GM18861 (cell line): ENCODE data around the gene CTNS.

Experiments
- ATAC-seq: cut with Tn5 transposase; IDR thresholded peaks from one replicate; pipeline ENCODE4 v1.9.1; 2021; ENCODE audit not compliant: unreplicated experiment

Gene CTNS

DNA sequence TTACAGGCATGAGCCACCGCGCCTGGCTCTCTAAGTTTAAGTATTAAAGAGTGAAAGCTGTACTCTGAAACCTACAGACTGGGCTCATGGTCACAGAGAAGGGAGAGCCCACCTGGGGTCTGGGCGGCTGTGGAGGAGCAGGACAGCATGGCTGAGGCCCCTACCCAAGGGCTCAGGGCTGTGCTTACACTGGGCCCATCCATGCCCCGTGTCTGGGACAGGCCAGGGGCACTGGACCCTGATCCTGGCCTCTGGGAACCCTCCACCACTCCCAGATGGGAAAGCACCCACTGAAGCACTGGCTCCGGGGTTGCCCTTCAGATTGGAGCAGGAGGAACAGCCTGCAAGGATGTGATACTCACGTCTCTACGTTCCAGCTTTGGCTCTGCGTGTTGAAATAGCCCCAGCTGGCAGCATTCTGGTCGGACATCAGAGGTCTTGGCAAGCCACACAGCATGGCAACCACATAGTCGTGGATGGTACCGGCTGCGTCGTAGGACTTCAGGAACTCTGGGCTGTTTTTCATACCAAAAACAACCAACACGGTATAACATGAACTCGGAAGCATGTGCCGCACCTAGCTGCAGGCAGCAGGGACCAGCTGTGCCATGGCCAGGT lies 13.5 kb upstream of the CTNS start:
- no peak for ATAC-seq

DNA sequence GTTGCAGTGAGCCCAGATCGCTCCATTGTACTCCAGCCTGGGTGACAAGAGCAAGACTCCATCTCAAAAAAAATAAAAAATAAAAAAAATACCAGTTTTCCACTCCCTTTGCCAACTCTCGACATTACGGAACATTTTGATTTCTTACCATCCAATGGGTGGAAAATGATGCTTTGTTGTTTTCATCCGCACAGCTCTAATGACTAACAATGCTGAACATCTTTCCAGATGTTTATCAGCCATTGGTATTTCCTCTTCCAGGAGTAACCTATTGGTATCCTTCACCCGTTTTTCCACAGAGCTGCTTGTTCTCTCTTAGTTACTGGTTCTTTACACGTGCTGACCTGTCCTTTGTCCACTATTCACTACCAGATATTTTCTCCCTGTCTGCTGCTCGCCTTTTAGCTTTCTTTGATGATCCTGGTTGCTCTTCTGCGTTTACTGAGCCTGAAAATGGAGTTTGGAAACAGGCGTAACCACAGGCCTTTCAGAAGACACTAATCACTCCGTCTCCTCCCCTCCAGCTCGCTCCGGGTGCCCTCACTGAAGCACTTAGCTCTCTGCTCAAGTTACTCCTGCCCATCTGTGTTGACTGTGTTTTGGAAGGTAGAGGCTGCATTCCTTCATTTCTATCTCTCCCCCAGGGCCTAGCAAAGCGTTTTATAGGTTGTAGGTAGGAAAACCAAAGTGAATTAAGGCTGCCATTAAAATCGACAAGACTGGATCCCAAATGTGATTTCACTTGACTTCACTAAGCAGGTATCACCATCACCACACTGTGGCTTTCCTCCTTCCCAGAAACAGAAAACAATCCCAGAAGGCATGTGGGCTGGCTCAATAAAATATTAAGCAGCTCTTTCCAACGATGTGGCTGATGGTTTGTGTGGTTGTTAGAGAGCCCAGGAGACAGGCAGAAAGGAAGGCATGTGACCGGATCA lies 9.5 kb upstream of the CTNS start:
- no peak for ATAC-seq

DNA sequence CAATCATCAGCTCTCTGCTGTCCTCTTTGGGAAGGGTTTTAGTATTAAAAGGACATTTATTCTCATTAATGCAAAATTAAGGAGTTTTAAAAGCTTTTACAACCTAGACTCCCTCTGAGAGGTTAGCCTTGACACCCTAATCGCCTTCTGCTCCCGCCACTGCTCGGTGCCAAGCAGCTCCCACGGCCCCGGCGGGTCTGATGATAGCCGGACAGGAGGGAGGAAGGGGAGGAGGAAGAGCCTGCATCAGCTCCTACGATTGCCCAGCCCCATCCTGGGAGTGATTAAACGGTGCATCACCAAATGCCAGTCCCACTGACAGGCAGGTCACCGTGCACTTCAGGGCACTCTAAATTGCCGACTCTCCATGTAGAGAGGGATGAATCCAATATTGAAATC lies 8.8 kb upstream of the CTNS start:
- no peak for ATAC-seq

- ATAC-seq: no peak
Observed at GRCh38 chr17:3630781-3631180, 5.8 kb upstream of the CTNS start.

GRCh38 chr17:3632287-3632686 lies 4.3 kb upstream of the CTNS start:
- no peak for ATAC-seq

DNA sequence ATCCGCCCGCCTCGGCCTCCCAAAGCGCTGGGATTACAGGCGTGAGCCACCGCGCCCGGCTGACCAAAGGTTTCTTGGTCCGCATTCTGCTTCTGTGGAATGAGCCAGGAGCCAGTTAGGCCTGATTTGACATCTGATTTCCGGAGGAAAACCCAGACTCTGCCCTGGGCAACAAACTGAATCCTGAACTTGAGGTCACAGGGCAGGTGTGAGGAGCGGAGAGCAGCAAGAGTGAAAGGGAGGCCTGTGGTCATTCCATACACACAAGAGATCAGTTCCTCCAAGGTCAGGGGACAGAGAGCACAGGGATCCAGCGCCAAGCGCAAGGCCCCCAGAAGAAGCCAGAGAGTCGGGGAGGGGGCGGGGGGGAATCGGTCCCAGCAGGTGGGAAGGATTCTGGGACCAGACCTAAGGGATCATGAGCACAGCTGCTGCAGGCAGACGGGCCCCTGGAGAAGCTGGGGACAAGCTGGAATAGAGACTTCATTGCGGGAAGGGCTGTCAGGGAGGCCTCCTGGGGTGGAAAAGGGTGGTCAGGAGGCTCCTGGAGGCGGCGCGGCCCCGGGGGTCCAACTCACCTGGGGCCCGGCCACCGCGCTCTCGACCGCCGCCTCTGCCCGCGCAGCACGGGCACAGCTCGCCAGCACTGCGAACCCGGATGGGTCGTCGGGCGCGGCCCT lies 946 bp upstream of the CTNS start:
- no peak for ATAC-seq

GRCh38 chr17:3636908-3637373 lies 381 bp downstream of the CTNS start:
- no peak for ATAC-seq

- ATAC-seq: no peak
Observed at GRCh38 chr17:3639981-3640596, 3.5 kb downstream of the CTNS start.

- ATAC-seq: no peak
Observed at GRCh38 chr17:3641014-3641413, 4.5 kb downstream of the CTNS start.

- ATAC-seq: no peak
Observed at GRCh38 chr17:3641717-3642486, 5.3 kb downstream of the CTNS start.

DNA sequence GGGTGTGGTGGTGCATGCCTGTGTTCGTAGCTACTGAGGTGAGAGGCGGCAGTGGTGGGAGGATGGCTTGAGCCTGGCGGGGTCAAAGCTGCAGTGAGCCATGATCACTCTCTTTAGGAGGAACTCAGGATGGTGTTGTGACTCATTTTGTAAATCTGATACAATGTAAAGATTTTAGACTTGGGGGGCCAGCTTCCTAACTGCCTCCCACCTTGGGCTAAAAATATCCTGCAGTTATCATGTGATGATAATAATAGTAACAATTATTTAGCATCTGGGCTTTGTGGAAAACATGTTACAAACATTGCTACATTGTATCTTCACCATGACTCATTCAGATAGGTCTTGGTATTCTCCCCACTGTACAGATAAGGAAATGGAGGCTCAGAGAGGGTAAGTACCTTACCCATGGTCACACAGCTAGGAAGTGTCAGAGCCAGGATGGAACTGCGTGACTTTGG lies 7.4 kb downstream of the CTNS start:
- no peak for ATAC-seq

DNA sequence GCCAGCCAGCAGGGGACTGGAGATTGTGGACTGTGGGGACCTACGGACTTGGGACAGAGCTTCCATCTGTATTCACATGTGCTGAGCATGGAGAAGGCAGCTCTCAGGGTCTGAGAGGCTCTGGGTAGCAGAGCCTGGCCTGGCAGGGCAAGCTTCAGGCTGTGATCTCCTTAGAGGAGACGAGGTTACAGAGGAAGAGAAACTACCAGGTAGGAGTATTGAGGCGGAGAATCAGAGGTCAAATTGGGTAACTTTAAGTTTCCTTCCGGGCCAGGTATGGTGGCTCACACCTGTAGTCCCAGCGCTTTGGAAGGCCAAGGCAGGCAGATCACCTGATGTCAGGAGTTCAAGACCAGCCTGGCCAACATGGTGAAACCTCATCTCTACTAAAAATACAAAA lies 8.8 kb downstream of the CTNS start:
- ATAC-seq: no peak

DNA sequence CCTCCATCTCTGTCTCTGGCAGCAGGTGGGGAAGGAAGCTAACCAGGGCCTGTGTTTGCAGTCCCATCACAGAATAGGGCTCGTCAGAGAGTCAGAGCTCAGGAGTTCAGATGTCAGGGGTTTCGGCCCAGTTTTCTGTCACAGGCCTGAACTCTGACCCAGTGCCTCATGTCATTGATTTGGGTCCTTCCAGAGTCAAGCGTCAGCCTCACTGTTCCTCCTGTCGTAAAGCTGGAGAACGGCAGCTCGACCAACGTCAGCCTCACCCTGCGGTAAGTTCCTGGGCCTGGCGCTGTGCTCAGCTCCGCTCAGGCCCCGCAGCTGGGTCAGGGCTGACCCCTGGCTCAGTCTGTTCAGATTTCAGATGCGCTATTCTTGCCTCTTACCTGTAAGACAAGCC lies 10.7 kb downstream of the CTNS start:
- ATAC-seq: no peak

DNA sequence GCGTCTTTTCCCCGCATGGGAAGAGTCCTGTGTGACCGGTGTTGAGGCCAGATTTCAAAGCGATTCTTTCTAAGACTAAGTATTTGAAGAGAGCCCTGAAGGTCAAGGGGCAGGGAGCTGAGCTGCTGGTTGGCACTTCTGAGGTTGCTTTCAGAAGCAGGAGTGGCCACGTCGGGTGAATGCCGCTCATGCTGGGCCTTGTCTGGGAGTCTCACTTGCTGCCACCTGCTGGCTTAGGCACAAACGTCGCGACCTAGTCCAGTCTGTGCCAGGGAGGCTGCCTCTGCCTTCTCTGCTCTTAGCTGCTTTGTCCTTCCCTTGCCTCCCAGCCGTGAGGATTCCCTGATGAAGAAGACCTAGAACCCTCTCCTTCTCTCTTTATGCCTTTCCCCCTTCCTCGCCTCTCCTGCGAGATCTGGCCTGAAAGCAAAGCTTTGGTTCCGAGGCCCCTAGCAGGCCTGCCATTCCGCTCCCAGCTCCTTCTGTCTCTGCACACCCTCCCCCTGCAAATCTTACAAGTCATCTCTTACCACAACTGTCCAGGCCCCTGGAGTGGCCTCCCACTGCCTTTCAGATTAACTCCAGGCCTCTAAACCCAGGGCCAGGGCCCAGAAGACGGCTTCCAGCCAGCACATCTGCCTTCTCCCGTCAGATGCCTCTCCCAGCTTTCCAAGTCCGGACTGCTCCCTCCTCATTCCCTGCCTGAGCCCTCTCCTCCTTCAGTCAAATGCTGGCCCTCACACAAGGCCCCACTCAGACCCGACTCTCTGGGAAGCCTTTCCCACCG lies 11.4 kb downstream of the CTNS start:
- no peak for ATAC-seq

- no peak for ATAC-seq
Observed at GRCh38 chr17:3655766-3656165, 19.2 kb downstream of the CTNS start.

GRCh38 chr17:3656353-3656752 lies 19.8 kb downstream of the CTNS start:
- no peak for ATAC-seq

- ATAC-seq: no peak
Observed at GRCh38 chr17:3656755-3657587, 20.4 kb downstream of the CTNS start.

DNA sequence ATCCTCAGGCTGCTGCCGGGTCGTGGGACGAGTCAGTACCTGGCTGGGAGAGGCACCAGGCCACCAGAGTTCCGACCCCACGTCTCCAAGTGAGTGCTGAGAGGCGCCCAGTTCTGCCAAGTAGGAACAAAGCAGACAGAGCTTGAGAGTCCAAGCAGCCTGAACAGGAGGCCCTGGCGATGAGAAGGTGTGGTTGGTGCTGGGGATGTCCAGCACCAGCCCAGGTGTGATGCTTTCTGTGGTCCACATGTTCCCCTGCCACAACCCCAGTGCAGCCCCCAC lies 21.0 kb downstream of the CTNS start:
- no peak for ATAC-seq
